ENCODE data around the gene LDLRAP1. TPM values are rescaled to one million over a fixed set of nuclear protein-coding genes. Genes with fewer than 3 reads are reported as not detected.

LDLRAP1 gene
- total and polyA plus RNA-seq, 9 of the 15 experiments (the other 6 are each of a cell fraction or from before 2014, with no cell fraction given) = 0.56 to 29.6 (median 16.2) TPM

- TF ChIP-seq ZC3H4 (CRISPR knock-in tag; IDR thresholded peaks at IDR 0.05; ENCODE audit: borderline replicate concordance) (0 out of 2 replicates have a peak, but pooled peaks have one; percentile 23), RBM39 (optimal IDR thresholded peaks at IDR 0.05; ENCODE audit: low read depth, low read length) (no peak), ZNF184 (CRISPR knock-in tag; IDR thresholded peaks at IDR 0.05) (no peak), DDX20 (tag; IDR thresholded peaks at IDR 0.05; ENCODE audit: low read depth) (no peak), HMG20A (CRISPR knock-in tag; conservative IDR thresholded peaks at IDR 0.05) (no peak), ZNF609 (CRISPR knock-in tag; IDR thresholded peaks at IDR 0.05; ENCODE audit: borderline replicate concordance) (0 out of 2 replicates have a peak, but pooled peaks have one; percentile 37), TFAM (CRISPR knock-in tag; conservative IDR thresholded peaks at IDR 0.05) (no peak), ADNP (tag; IDR thresholded peaks at IDR 0.05) (peak; percentile 83; the same call in 1 of the 2 replicates), TFAP4 (CRISPR knock-in tag; IDR thresholded peaks at IDR 0.05; ENCODE audit: borderline replicate concordance) (0 out of 2 replicates have a peak, but pooled peaks have one; percentile 17), NBN (IDR thresholded peaks at IDR 0.05; ENCODE audit: low read depth) (no peak), ZNF699 (CRISPR knock-in tag; IDR thresholded peaks at IDR 0.05; ENCODE audit: insufficient replicate concordance) (no peak), ZSCAN29 (IDR thresholded peaks at IDR 0.05) (no peak), ZNF134 (CRISPR knock-in tag; conservative IDR thresholded peaks at IDR 0.05) (no peak), PML (IDR thresholded peaks at IDR 0.05; ENCODE audit: low read length) (no peak), EZH2 (IDR thresholded peaks at IDR 0.05; ENCODE audit: borderline replicate concordance, low read depth, low read length) (no peak), KLF10 (CRISPR knock-in tag; IDR thresholded peaks at IDR 0.05) (no peak)
- TF ChIP-seq, protein P1, sequence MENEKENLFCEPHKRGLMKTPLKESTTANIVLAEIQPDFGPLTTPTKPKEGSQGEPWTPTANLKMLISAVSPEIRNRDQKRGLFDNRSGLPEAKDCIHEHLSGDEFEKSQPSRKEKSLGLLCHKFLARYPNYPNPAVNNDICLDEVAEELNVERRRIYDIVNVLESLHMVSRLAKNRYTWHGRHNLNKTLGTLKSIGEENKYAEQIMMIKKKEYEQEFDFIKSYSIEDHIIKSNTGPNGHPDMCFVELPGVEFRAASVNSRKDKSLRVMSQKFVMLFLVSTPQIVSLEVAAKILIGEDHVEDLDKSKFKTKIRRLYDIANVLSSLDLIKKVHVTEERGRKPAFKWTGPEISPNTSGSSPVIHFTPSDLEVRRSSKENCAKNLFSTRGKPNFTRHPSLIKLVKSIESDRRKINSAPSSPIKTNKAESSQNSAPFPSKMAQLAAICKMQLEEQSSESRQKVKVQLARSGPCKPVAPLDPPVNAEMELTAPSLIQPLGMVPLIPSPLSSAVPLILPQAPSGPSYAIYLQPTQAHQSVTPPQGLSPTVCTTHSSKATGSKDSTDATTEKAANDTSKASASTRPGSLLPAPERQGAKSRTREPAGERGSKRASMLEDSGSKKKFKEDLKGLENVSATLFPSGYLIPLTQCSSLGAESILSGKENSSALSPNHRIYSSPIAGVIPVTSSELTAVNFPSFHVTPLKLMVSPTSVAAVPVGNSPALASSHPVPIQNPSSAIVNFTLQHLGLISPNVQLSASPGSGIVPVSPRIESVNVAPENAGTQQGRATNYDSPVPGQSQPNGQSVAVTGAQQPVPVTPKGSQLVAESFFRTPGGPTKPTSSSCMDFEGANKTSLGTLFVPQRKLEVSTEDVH (IDR thresholded peaks at IDR 0.05; ENCODE audit: low read depth, partially characterized antibody) = no peak
- TF ChIP-seq, protein P2, sequence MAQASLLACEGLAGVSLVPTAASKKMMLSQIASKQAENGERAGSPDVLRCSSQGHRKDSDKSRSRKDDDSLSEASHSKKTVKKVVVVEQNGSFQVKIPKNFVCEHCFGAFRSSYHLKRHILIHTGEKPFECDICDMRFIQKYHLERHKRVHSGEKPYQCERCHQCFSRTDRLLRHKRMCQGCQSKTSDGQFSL (CRISPR knock-in tag; IDR thresholded peaks at IDR 0.05) = no peak
- TF ChIP-seq, protein P2 (tag; IDR thresholded peaks at IDR 0.05) = no peak
Observed at GRCh38 chr1:25554886-25555752, 11.7 kb downstream of the LDLRAP1 start (continued).

Data from K562 (cell line).